ENCODE measurements around the gene UBE2E2. TPM values are rescaled to one million over a fixed set of nuclear protein-coding genes. Genes with fewer than 3 reads are reported as not detected.

The UBE2E2 gene
- total and polyA plus RNA-seq, 9 donors = 25.5 to 84.9 (median 38.5) TPM

GRCh38 chr3:23325466-23326065 is 122.4 kb downstream of the UBE2E2 start:
- DNase-seq = no peak
- Histone ChIP-seq H3K27me3 (no peaks in the 10 kb centered on the region), H3K27ac (no peak overlapping the region), H3K9me3 (no peaks in the 10 kb centered on the region), H3K4me1 (ENCODE audit: insufficient read depth) (no peaks in the 10 kb centered on the region), H3K36me3 (no peaks in the 10 kb centered on the region), H3K4me3 (no peak overlapping the region)
- intact Hi-C loops (cut with DNase I) = no loop called here
- TF ChIP-seq EP300 (IDR thresholded peaks at IDR 0.05) = no peak
- WGBS, 3 donors = 53 to 74% (median 60%) methylated on average over 4 of the region's 4 CpGs

- TF ChIP-seq EP300 (IDR thresholded peaks at IDR 0.05) = no peak
- TF ChIP-seq CTCF (IDR thresholded peaks at IDR 0.05) = no peak
- no peak for TF ChIP-seq POLR2A (IDR thresholded peaks at IDR 0.05)
- no peaks in the 10 kb centered on the region for H3K36me3 ChIP-seq
- no peak for DNase-seq
- H3K9me3 ChIP-seq = no peaks in the 10 kb centered on the region
- 82 to 86% (median 83%) methylated on average over 6 of the region's 6 CpGs for WGBS, 3 donors
- intact Hi-C loops (cut with DNase I) = no loop called here
- H3K27me3 ChIP-seq = no peaks in the 10 kb centered on the region
- H3K4me1 ChIP-seq (ENCODE audit: insufficient read depth) = no peaks in the 10 kb centered on the region
- H3K27ac ChIP-seq = no peak overlapping the region
- H3K4me3 ChIP-seq = no peak overlapping the region
Observed at GRCh38 chr3:23329471-23330105, 126.5 kb downstream of the UBE2E2 start.

- H3K27ac ChIP-seq = no peak overlapping the region
- no peak for DNase-seq
- intact Hi-C loops (cut with DNase I) = no loop called here
- no peaks in the 10 kb centered on the region for H3K36me3 ChIP-seq
- H3K4me3 ChIP-seq = no peak overlapping the region
- no peaks in the 10 kb centered on the region for H3K27me3 ChIP-seq
- TF ChIP-seq POLR2A (IDR thresholded peaks at IDR 0.05) (no peak), EP300 (IDR thresholded peaks at IDR 0.05) (no peak), CTCF (IDR thresholded peaks at IDR 0.05) (no peak)
- WGBS, 3 donors = 8 to 42% (median 17%) methylated on average over 1 of the region's 1 CpG
- H3K4me1 ChIP-seq (ENCODE audit: insufficient read depth) = no peaks in the 10 kb centered on the region
- H3K9me3 ChIP-seq = no peaks in the 10 kb centered on the region
Observed at GRCh38 chr3:23330568-23330967, 127.4 kb downstream of the UBE2E2 start.

GRCh38 chr3:23331141-23331935 is 128.2 kb downstream of the UBE2E2 start:
- DNase-seq = no peak
- Histone ChIP-seq H3K27me3 (no peaks in the 10 kb centered on the region), H3K4me1 (ENCODE audit: insufficient read depth) (no peaks in the 10 kb centered on the region), H3K9me3 (no peaks in the 10 kb centered on the region), H3K36me3 (no peaks in the 10 kb centered on the region), H3K27ac (no peak overlapping the region), H3K4me3 (no peak overlapping the region)
- 89 to 90% (median 90%) methylated on average over 1 of the region's 1 CpG for WGBS, 3 donors
- no peak for TF ChIP-seq CTCF (IDR thresholded peaks at IDR 0.05)
- no peak for TF ChIP-seq EP300 (IDR thresholded peaks at IDR 0.05)
- TF ChIP-seq POLR2A (IDR thresholded peaks at IDR 0.05) = no peak
- intact Hi-C loops (cut with DNase I) = no loop called here

All from ovary (tissue), 9 donors.